Liver (tissue), 9 donors: ENCODE results near the gene OMP. TPM values are rescaled to one million over a fixed set of nuclear protein-coding genes. Genes with fewer than 3 reads are reported as not detected.

Source experiments
- DNase-seq: peaks from one replicate; pipeline ENCODE4 v3.0.0-alpha.2; 2017; ENCODE audit warnings: low spot score
- H3K27ac ChIP-seq, 2 donors: one replicate each; pipeline ENCODE4 v1.7.0; 2013; ENCODE audit warnings: inconsistent platforms in 2 of 2, low read length in 2 of 2, control low read depth in 1 of 2, low read depth in 1 of 2, mild to moderate bottlenecking in 1 of 2
- H3K27me3 ChIP-seq, 4 donors: one replicate each; pipeline versions ENCODE4 v1.6.1 to v1.7.0; 2013; ENCODE audit warnings: low read length in 3 of 4, inconsistent platforms in 1 of 4, mild to moderate bottlenecking in 1 of 4, moderate library complexity in 1 of 4; ENCODE audit not compliant: control insufficient read depth in 4 of 4, insufficient read depth in 4 of 4
- H3K36me3 ChIP-seq, 4 donors: one replicate each; pipeline versions ENCODE4 v1.6.1 to v1.7.0; 2013; ENCODE audit warnings: low read length in 3 of 4, mild to moderate bottlenecking in 3 of 4, low read depth in 1 of 4, moderate library complexity in 1 of 4; ENCODE audit not compliant: control insufficient read depth in 4 of 4, insufficient read depth in 3 of 4
- H3K4me1 ChIP-seq, 4 donors: one replicate each; pipeline versions ENCODE4 v1.6.1 to v1.7.0; 2013; ENCODE audit warnings: low read length in 3 of 4, mild to moderate bottlenecking in 3 of 4, moderate library complexity in 1 of 4; ENCODE audit not compliant: control insufficient read depth in 4 of 4, insufficient read depth in 4 of 4
- H3K4me3 ChIP-seq, 3 donors: one replicate each; pipeline versions ENCODE4 v1.6.1 to v1.7.0; 2013; ENCODE audit warnings: low read length in 3 of 3, control low read depth in 1 of 3, low read depth in 1 of 3, mild to moderate bottlenecking in 1 of 3
- H3K9ac ChIP-seq, 2 donors: one replicate each; pipeline ENCODE4 v1.7.0; 2013; ENCODE audit warnings: low read length in 2 of 2, mild to moderate bottlenecking in 2 of 2, moderate library complexity in 2 of 2, control low read depth in 1 of 2, low read depth in 1 of 2
- H3K9me3 ChIP-seq, 4 donors: one replicate each; pipeline versions ENCODE4 v1.6.1 to v1.7.0; 2013; ENCODE audit warnings: low read length in 3 of 4; ENCODE audit not compliant: control insufficient read depth in 4 of 4
- CTCF ChIP-seq: fragments of 150-350 bp; IDR thresholded peaks from 2 replicates; pipeline ENCODE4 v1.5.1; 2017; ENCODE audit warnings: improper control_type of control experiment, low read depth, low read length; ENCODE audit not compliant: missing input control
- EGR1 ChIP-seq, 2 donors: IDR thresholded peaks; 2 replicates each; pipeline ENCODE4 v1.6.1; 2016 to 2018; ENCODE audit warnings: antibody characterized with exemption in 2 of 2, low read depth in 2 of 2
- FOXA1 ChIP-seq: IDR thresholded peaks from 2 replicates; pipeline ENCODE4 v1.6.1; 2016; ENCODE audit warnings: antibody characterized with exemption
- FOXA2 ChIP-seq: IDR thresholded peaks from 2 replicates; pipeline ENCODE4 v1.6.1; 2016; ENCODE audit warnings: antibody characterized with exemption
- GABPA ChIP-seq, 2 donors: IDR thresholded peaks in 1 of 2; conservative IDR thresholded peaks in 1 of 2; 2 replicates each; pipeline ENCODE4 v1.6.1; 2016; ENCODE audit warnings: antibody characterized with exemption in 2 of 2, mild to moderate bottlenecking in 1 of 2, moderate library complexity in 1 of 2
- HNF4A ChIP-seq, 2 donors: conservative IDR thresholded peaks; 2 replicates each; pipeline ENCODE4 v1.6.1; 2016; ENCODE audit warnings: antibody characterized with exemption in 2 of 2, mild to moderate bottlenecking in 2 of 2
- HNF4G ChIP-seq: IDR thresholded peaks from 2 replicates; pipeline ENCODE4 v1.6.1; 2016; ENCODE audit warnings: antibody characterized with exemption
- RAD21 ChIP-seq, 2 donors: IDR thresholded peaks; 2 replicates each; pipeline ENCODE4 v1.6.1; 2016; ENCODE audit warnings: antibody characterized with exemption in 2 of 2, mild to moderate bottlenecking in 2 of 2
- RXRA ChIP-seq, 2 donors: IDR thresholded peaks; 2 replicates each; pipeline ENCODE4 v1.6.1; 2017 to 2018; ENCODE audit warnings: antibody characterized with exemption in 2 of 2, mild to moderate bottlenecking in 1 of 2
- SP1 ChIP-seq: IDR thresholded peaks from 2 replicates; pipeline ENCODE4 v1.6.1; 2018; ENCODE audit warnings: antibody characterized with exemption, mild to moderate bottlenecking
- TAF1 ChIP-seq: conservative IDR thresholded peaks from 2 replicates; pipeline ENCODE4 v1.6.1; 2016; ENCODE audit warnings: antibody characterized with exemption, mild to moderate bottlenecking
- YY1 ChIP-seq: IDR thresholded peaks from 2 replicates; pipeline ENCODE4 v1.6.1; 2016; ENCODE audit warnings: antibody characterized with exemption, mild to moderate bottlenecking
- whole genome bisulfite sequencing: extraction: QIAGEN DNeasy Blood & Tissue Kit; methylation state at CpG from one replicate; pipeline ENCODE4 v1.1.7; 2013; 5-methylcytosine and 5-hydroxymethylcytosine counted together
- polyA plus RNA-seq, 2 donors: library from polyadenylated mRNA; stranded (reverse) in 1 of 2; unstranded in 1 of 2; fragments of 200-250 nt in 1 of 2; fragments of >200 nt in 1 of 2; fragmentation: Nextera tagmentation in 1 of 2; extraction: Ambion mirVana in 1 of 2; gene quantifications; one replicate each; pipeline versions ENCODE4 v1.2.1 to v1.2.3, GENCODE V29; 2013 to 2015
- total RNA-seq, 2 donors: library from RNA; depleted of rRNA; stranded (reverse); fragments of >200 nt; gene quantifications; one replicate each; pipeline ENCODE4 v1.2.3, GENCODE V29; 2014
- TF ChIP-seq, protein P1 (sequence below): IDR thresholded peaks from 2 replicates; pipeline ENCODE4 v1.6.1; 2016; ENCODE audit warnings: antibody characterized with exemption
- TF ChIP-seq, protein P2 (sequence below): IDR thresholded peaks from 2 replicates; pipeline ENCODE4 v1.6.1; 2016; ENCODE audit warnings: antibody characterized with exemption
- TF ChIP-seq, protein P3 (sequence below): IDR thresholded peaks from 2 replicates; pipeline ENCODE4 v1.6.1; 2016; ENCODE audit warnings: antibody characterized with exemption
- donor health status: healthy.
- donor health status: healthy.
- donor health status: healthy.
- donor health status: healthy.
- donor health status: healthy.

OMP gene
- total and polyA plus RNA-seq, 4 donors: 0.24 to 0.75 (median 0.65) TPM; not detected in 1

GRCh38 chr11:77118971-77119370, 16.3 kb downstream of the OMP start:
- no peaks in the 10 kb centered on the region for H3K4me1 ChIP-seq
- H3K9me3 ChIP-seq: no peaks in the 10 kb centered on the region
- WGBS: 92% methylated on average over 12 of the region's 12 CpGs
- no peak for TF ChIP-seq HNF4A (conservative IDR thresholded peaks at IDR 0.05)
- TF ChIP-seq YY1: no peak
- no peak for TF ChIP-seq CTCF
- no peak for TF ChIP-seq FOXA2
- TF ChIP-seq RXRA (IDR thresholded peaks at IDR 0.05): no peak
- no peak for TF ChIP-seq GABPA (IDR thresholded peaks at IDR 0.05 in 1 of 2, conservative IDR thresholded peaks at IDR 0.05 in 1 of 2)
- TF ChIP-seq, protein P1, sequence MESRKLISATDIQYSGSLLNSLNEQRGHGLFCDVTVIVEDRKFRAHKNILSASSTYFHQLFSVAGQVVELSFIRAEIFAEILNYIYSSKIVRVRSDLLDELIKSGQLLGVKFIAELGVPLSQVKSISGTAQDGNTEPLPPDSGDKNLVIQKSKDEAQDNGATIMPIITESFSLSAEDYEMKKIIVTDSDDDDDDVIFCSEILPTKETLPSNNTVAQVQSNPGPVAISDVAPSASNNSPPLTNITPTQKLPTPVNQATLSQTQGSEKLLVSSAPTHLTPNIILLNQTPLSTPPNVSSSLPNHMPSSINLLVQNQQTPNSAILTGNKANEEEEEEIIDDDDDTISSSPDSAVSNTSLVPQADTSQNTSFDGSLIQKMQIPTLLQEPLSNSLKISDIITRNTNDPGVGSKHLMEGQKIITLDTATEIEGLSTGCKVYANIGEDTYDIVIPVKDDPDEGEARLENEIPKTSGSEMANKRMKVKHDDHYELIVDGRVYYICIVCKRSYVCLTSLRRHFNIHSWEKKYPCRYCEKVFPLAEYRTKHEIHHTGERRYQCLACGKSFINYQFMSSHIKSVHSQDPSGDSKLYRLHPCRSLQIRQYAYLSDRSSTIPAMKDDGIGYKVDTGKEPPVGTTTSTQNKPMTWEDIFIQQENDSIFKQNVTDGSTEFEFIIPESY: no peak
- no peak for TF ChIP-seq SP1
- no peak for TF ChIP-seq RAD21 (IDR thresholded peaks at IDR 0.05)
- TF ChIP-seq, protein P2, sequence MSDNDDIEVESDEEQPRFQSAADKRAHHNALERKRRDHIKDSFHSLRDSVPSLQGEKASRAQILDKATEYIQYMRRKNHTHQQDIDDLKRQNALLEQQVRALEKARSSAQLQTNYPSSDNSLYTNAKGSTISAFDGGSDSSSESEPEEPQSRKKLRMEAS: no peak
- H3K27ac ChIP-seq: no peak overlapping the region
- H3K4me3 ChIP-seq: no peak overlapping the region
- DNase-seq: no peak
- no peaks in the 10 kb centered on the region for H3K27me3 ChIP-seq
- H3K36me3 ChIP-seq: peaks cover 12 to 90% (median 36%) of the 10 kb centered on the region in 4 donors
- no peak overlapping the region for H3K9ac ChIP-seq

GRCh38 chr11:77119531-77119936, 16.9 kb downstream of the OMP start:
- Histone ChIP-seq H3K36me3 (peaks cover 12 to 90% (median 37%) of the 10 kb centered on the region in 4 donors), H3K9ac (no peak overlapping the region), H3K27ac (no peak overlapping the region), H3K4me1 (no peaks in the 10 kb centered on the region), H3K4me3 (no peak overlapping the region), H3K9me3 (no peaks in the 10 kb centered on the region), H3K27me3 (no peaks in the 10 kb centered on the region)
- 94% methylated on average over 9 of the region's 9 CpGs for WGBS
- TF ChIP-seq, protein P3, sequence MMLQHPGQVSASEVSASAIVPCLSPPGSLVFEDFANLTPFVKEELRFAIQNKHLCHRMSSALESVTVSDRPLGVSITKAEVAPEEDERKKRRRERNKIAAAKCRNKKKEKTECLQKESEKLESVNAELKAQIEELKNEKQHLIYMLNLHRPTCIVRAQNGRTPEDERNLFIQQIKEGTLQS: no peak
- TF ChIP-seq CTCF: no peak
- TF ChIP-seq HNF4A (conservative IDR thresholded peaks at IDR 0.05): no peak
- no peak for TF ChIP-seq SP1
- TF ChIP-seq EGR1 (IDR thresholded peaks at IDR 0.05; ENCODE audit: low read depth in 2 of 2): no peak
- no peak for TF ChIP-seq TAF1
- TF ChIP-seq RXRA (IDR thresholded peaks at IDR 0.05): no peak
- TF ChIP-seq HNF4G: no peak
- TF ChIP-seq FOXA1: no peak
- DNase-seq: no peak
